C4-2B (cell line): ENCODE data around the gene SOX9.

Source experiments
- H3K27ac ChIP-seq: fragments of 450-650 bp; 2 replicates; pipeline ENCODE4 v1.5.1; 2017
- CTCF ChIP-seq: fragments of 450-650 bp; conservative IDR thresholded peaks from 2 replicates; pipeline ENCODE4 v1.5.1; 2017; ENCODE audit warnings: mild to moderate bottlenecking
- ZFX ChIP-seq: fragments of 450-650 bp; IDR thresholded peaks from 2 replicates; pipeline ENCODE4 v1.6.1; 2017

SOX9 gene

GRCh38 chr17:72151565-72152386 is 31.0 kb downstream of the SOX9 start:
- H3K27ac ChIP-seq, result peak overlapping the region; percentile 84
- TF ChIP-seq ZFX (no peak), CTCF (no peak)

- peak overlapping the region; percentile 84; the same call in 1 of the 2 replicates for H3K27ac ChIP-seq
- TF ChIP-seq ZFX, result no peak
- no peak for TF ChIP-seq CTCF
These were observed 31.6 kb downstream of the SOX9 start for GRCh38 chr17:72152387-72152929.

GRCh38 chr17:72158895-72159885 is 38.4 kb downstream of the SOX9 start:
- TF ChIP-seq ZFX (no peak), CTCF (no peak)
- H3K27ac ChIP-seq, result no peak overlapping the region

GRCh38 chr17:72162569-72162968 is 41.7 kb downstream of the SOX9 start:
- TF ChIP-seq ZFX, result no peak
- no peak for TF ChIP-seq CTCF
- H3K27ac ChIP-seq, result no peak overlapping the region

GRCh38 chr17:72163474-72163873 is 42.7 kb downstream of the SOX9 start:
- H3K27ac ChIP-seq, result no peak overlapping the region
- TF ChIP-seq CTCF (no peak), ZFX (no peak)

- TF ChIP-seq CTCF (no peak), ZFX (no peak)
- no peak overlapping the region for H3K27ac ChIP-seq
These were observed 43.4 kb downstream of the SOX9 start for GRCh38 chr17:72164158-72164739.
